AG09319 (cell line): Measurements from ENCODE around the gene ELMO1.

Source experiments
- DNase-seq: peaks from one replicate; pipeline ENCODE4 v3.0.0-alpha.2; 2010; ENCODE audit warnings: low read depth; ENCODE audit errors: extremely low read depth
- CTCF ChIP-seq: IDR thresholded peaks from 2 replicates; pipeline ENCODE4 v1.5.1; 2011; ENCODE audit warnings: low read depth, mild to moderate bottlenecking, inconsistent platforms, low read length, moderate library complexity

The ELMO1 gene

GRCh38 chr7:37174460-37174859 lies 274.2 kb downstream of the ELMO1 start:
- TF ChIP-seq CTCF: no peak
- DNase-seq: no peak

GRCh38 chr7:37173670-37174069 lies 275.0 kb downstream of the ELMO1 start:
- no peak for TF ChIP-seq CTCF

GRCh38 chr7:37162106-37162505 lies 286.6 kb downstream of the ELMO1 start:
- TF ChIP-seq CTCF: no peak
- no peak for DNase-seq

More at GRCh38 chr7:37173670-37174069, 275.0 kb downstream of the ELMO1 start:
- no peak for DNase-seq

- DNase-seq: no peak
- no peak for TF ChIP-seq CTCF
These were observed 288.0 kb downstream of the ELMO1 start for GRCh38 chr7:37160656-37161055.

GRCh38 chr7:37153376-37153775 lies 295.3 kb downstream of the ELMO1 start:
- no peak for DNase-seq
- TF ChIP-seq CTCF: no peak

GRCh38 chr7:37151741-37152413 lies 296.8 kb downstream of the ELMO1 start:
- DNase-seq: no peak
- no peak for TF ChIP-seq CTCF

- no peak for TF ChIP-seq CTCF
- DNase-seq: no peak
These were observed 297.8 kb downstream of the ELMO1 start for GRCh38 chr7:37150856-37151255.
